Hematopoietic multipotent progenitor cell treated with erythropoietin and hydrocortisone succinate and interleukin-3 and kit ligand, for 4 days (in vitro differentiated cells): ENCODE measurements around the gene CCSER2.
"Not testable (repeated sequence)": the region's sequence is repeated elsewhere in the genome, so short reads cannot be mapped to it uniquely, and the experiment has no call there.

Experiments used
- DNase-seq: peaks from one replicate; pipeline ENCODE4 v3.0.0-alpha.2; 2015

CCSER2 gene

DNA sequence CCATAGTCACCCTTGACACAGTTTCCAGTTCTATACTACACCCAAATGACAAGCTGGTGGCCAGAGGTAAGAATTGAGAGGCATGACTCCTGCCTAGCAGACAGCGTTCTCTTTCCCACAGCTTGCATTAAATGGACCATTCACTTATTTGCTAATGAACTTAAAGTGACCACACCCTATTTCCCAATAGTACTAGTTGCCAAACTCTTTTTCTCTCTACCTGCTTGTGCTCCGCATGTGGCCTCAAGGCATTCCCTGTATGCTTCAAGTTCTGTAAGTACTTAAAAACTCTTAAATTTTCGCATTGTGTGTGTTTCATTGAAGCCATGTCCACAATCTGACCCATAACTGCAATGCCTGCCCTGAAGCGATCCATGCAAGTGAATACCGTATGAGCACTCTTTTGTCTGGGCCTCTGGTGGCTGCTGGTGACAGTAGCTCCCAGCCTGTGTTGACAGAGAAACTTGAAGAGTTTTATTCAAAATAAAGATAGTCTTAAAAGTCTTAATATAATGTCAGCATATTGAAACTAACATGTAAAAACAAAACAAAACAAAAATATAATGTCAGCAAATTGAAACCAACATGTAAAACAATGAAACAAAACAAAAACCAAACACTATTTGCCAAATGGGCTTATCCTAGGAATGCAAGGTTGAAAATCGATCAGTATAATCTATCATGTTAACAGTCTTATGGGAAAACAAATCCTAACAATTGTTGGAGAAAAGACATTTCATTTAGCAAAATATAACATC, 73.6 kb downstream of the CCSER2 start:
- no peak for DNase-seq

DNA sequence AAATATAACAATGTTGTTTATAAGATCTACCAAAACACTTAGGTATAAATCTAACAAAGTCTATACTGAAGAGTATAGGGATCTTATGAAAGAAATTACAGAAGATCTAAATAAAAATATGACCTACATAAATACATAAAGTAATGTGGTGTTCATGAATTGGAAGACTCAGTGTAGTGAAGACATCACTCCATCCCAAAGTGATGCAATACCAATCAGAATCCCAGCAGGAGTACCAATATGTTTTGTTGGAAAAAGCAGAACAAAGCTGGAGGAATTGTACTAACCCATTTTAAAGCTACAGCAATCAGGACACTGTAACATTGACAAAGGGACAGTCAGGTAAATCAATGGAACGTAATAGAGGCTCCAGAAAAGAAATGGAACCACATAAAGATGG, 76.4 kb downstream of the CCSER2 start:
- DNase-seq, result no peak

DNA sequence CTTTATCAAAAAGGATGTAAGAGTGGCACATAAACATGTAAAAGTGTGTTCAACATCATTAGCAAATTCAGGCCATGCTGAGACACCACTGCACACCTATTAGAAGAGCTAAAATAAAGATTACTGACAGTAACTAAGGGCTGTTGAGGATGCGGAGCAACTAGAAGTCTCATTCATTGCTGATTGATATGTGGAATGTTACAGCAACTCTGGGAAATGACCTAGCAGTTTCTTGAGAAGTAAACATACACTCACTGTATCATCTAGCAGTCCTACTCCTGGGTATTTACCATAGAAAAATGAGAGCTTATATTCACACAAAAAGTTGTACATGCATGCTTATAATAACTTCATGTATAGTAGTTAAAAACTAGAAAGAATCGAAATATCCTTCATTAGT, 77.3 kb downstream of the CCSER2 start:
- DNase-seq, result no peak

DNA sequence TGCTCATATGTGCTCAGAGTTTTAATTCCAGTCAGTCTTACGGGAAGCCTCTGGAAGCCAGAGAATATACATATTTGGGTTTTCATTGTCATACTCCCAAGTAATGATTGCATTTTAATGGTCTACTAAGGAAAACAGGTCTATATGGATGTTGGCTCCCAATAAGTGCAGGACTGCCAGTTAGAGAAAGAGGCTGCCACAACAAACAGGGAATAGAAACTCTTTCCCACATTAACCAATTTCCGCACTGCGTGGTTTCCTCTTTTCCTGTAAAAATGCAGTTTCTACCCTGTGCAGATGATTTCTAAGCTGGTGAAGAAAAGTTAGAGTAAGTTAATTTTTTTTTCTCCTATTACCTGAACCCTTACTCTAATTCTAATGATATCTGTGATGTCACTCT, 78.2 kb downstream of the CCSER2 start:
- no peak for DNase-seq

DNA sequence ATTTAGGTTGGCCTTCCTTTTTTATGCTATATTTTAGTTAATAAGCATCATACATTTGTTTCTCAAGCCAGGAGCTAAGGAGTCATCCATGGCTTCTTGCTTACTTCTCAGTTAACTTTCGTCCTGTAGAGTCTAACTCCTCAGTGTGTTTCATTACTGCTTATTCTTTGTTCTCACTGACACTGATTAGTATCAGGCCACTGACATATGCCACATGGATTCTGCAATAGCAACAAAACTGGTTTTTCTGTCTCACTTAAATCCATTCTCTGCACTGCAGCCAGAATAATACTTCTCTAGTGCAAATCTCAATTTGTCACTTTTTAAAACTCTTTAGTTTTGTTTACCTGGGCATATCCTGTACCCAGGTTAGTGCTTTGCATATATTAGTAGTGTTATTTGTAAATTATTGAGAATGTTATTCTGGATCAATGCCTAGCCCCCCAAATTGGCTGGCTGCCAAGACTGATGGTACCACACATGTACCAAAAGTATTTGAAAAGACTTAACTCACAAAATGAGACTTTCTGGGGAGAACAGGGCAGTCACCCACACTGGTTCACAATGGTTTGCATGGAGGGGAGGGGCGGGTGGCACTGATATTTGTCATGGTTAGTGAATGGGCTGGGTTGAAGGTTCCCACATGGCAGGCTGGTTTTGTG, 79.1 kb downstream of the CCSER2 start:
- DNase-seq, result no peak

DNA sequence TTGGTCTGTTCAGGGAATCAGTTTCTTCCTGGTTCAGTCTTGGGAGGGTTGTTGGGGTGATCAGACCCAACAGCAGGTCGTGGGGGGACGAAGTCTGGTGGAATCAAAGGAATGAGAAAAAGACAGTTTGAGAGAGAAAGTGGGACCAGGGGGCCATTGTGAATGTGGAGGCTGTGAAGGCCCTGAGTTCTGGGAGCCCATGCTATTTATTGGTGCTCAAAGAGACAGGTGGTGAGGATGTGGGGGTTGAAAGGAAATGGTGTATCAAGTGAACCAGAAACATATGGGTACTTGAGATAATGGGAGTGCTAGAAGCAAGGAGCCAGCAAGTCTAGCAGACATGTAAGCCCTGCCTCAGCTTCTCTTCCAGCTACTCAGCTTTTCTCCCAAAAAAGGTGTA, 84.1 kb downstream of the CCSER2 start:
- DNase-seq, result no peak

DNA sequence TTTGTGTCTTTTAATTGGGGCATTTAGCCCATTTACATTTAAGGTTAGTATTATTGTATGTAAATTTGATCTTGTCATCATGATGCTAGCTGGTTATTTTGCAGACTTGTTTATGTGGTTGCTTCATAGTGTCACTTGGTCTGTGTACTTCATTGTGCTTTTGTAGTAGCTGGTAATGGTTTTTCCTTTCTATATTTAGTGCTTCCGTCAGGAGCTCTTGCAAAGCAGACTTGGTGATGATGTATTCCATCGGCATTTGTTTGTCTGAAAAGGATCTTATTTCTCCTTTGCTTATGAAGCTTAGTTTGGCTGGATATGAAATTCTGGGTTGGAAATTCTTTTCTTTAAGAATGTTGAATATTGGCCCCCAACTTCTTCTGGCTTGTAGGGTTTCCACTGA, 85.7 kb downstream of the CCSER2 start:
- not testable (repeated sequence) for DNase-seq

DNA sequence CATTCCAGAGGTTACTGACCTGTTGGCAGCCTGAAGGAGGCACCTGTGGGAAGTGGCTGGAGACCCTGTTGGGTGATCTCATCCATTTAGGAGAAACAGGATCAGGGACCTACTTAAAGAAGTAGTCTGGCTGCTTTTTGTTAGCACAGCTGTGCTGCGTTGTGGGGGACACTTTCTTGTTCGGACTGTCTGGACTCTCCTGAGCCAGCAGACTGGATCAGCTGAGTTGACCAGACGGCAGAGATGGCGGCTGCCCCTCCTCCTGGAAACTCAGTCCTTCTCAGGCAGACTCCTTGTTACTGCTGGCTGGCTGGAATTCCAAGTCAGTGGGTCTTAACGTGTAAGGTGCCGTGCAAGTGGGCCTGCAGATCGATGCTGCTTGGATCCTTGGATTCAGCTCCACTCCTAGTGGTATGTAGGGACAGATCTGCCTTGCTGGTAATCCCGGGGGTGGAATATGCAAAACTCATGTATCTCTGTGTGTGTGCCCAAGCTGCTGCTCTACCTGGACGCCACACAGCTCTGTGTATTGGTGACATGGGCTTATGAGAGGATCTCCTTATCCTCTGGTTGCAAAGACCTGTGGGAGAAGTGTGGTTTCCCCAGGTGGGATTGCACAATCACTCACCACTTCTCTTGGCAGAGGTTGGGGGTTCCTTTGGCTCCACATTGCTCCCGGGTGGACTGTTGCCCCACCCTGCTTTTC, 87.3 kb downstream of the CCSER2 start:
- DNase-seq, result no peak

DNA sequence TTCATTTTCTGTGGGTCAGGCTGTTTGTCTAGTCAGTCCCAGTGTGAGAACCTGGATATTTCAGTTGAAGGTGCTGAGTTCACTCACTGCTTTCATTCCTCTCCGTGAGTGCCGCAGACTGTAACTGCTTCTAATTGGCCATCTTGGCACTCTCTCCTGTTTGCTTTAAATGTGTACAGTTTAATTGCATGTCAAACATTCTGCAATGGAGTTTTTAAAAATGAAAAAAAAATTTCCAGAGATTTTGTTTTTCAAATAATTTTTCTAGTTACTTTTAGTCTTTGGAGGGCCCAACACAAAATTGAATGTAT, 87.8 kb downstream of the CCSER2 start:
- no peak for DNase-seq

DNA sequence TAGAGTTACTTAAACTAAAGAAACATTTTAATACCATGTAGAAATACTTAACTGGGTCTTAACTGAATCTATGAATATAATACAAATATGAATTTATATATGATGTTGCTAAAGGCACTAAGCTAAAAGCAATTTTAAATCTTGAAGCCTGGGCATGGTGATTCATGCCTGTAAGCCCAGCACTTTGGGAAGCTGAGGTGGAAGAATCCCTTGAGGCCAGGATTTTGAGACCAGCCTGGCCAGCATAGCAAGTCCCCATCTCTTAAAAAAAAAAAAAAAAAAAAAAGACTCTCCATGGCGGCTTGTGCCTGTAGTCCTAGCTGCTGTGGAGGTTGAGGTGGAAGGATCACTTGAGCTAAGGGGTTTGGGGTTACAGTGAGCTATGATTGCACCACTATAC, 95.3 kb downstream of the CCSER2 start:
- no peak for DNase-seq

DNA sequence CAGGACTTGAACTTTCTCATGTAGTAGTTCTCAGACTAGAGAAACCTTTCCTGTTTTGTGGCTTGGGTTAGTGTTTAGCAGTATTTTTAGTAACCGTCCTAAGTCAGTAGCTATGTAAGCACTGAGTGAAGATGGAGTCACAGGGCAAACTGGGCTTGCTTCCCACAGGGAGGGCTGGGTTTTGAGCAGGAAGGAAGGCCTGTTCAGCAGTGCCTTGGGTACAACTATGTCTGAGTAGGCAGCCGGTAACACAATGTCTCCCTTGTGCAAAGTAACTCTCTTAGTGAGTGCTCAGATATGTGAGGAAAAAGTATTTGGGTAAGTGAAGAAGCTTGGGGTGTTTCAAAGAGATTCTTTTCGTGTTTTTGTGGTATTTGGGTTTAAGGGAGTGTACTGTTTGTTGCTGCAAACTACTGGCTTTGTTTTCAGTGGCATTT, 96.4 kb downstream of the CCSER2 start:
- peak; percentile 70 for DNase-seq

DNA sequence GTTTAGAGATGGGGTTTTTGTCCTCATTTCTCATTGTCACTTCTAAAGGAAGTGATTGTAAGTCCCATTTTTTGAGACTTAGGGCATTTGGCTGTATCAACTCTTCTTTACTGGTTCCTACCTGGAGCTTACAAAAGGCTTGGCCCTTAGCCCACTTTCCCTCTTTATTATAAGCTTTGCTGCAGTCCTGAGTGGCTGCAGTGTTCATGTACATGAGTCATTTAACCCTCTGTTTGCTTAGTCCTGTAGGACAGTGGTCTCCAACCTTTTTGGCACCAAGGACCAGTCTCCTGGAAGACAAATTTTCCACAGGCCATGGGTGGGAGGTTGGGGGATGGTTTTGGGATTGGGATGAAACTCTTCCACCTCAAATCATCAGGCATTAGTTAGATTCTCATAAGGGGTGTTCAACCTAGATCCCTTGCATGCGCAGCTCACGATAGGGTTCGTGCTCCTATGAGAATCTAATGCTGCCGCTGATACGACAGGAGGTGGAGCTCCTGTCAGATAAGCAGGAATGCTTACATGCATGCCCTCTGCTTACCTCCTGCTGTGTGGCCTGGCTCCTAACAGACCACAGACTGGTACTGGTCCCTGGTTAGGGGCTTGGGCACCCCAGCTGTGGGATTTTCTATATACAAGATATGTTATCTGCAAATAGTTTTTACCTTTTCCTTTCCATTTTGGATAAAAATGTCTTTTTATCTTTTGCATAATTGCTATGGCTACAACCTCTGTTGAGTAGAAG, 99.7 kb downstream of the CCSER2 start:
- no peak for DNase-seq

DNA sequence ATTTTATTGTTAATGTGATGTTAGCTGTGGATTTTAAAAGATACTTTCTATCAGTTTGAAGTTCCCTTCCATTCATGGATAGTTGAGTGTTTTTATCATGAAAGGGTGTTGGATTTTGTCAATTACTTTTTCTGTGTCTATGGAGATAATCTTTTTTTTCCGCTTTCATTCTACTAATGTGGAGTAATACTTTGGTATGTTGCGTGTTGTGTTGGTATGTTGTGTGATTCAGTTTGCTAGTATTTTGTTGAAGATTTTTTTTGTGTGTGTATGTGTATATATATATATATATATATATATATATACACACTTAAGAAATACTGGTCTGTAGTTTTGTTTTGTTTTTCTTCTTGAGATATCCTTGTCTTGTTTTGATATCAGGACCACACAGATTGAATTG, 100.3 kb downstream of the CCSER2 start:
- no peak for DNase-seq

DNA sequence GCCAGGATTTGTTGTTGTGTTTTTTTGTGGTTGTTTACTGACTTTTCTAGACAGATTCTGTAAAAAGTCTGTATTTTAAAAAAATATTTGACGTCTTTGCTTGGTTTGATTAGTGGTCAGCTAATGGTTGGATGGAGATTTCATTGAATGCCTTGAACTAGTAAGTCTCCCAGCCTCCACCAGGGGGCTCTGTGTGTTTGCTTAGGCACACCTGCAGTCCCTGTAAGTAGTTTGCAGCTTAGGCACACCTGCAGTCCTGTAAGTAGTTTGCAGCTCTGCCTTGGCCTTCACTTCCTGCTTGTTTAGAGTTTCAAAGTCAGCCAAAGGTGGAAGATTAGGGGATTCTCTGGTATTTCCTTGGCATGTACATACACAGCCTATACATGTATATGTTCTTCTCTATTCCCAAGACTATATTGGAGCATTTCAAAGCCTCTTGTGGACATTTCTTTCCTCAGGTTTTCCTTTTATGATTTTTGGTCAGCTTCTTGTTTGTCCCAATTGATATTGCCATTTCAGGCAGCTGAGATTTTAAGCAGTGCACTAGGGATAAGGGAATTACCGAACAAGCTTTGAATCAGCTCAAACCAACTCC, 101.6 kb downstream of the CCSER2 start:
- DNase-seq, result peak; percentile 81

DNA sequence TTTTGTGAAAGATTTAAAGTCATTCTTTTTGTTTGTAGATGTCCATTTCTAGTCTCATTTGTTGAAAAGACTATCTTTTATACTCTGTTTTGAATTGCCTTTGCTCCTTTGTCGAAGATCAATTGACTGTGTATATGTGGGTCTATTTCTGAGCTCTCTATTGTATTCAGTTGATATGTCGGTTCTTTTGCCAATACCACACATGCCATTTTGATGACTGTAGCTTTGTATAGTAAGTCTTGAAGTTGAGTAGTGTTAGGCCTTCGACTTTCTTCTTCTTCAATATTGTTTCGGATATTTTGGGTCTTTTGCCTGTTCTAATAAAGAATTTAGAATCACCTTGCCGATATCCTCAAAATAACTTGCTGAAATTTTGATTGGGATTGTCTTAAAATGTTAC, 104.5 kb downstream of the CCSER2 start:
- DNase-seq, result no peak

DNA sequence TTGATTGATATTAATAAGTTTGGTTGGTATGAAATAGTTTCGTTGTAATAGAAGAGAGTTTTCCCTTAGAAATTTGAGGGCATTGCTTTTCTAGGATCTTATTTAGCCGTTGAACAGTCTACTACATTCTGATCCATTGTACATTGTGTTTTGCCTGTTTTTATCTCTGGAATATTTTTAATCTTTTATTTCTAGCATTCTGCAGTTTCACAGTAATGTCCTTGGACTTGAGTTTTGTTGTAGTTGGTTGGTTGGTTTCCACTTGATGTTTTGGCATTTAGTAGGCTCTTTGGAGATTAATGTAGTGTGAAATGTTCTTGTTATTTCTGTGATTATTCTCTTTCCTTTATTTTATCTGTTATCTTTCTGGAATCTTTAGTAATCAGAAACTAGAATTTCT, 112.4 kb downstream of the CCSER2 start:
- no peak for DNase-seq

DNA sequence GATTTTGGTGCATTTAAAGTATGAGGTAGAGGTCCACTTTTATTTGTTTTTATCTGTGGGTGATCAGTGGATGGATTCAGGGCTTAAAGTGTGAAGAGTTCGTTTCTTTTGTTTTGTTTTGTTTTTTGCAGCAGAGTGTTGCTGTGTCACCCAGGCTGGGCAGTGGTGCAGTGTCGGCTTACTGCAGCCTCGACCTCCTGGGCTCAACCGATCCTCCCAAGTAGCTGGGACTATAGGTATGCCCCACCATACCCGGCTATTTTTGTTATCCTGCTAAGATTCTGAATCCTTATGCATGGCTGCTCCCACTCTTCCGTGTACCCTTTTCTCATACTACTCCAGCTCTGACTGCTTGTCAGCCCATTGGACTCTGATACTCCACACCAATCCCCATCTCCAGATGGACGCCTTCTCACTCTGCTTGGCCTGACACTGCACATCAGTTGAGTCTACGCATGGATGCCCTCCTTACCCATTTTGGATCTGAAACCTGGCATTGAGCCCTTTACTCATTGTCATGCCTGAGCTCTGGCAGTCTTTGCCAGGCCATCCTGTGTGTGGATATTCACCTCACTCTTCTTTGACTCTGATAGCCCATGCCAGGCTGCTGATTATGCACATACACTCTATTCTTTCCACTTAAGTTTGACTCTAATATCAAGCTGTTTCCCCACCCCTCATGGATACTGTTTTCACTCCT, 119.5 kb downstream of the CCSER2 start:
- no peak for DNase-seq

DNA sequence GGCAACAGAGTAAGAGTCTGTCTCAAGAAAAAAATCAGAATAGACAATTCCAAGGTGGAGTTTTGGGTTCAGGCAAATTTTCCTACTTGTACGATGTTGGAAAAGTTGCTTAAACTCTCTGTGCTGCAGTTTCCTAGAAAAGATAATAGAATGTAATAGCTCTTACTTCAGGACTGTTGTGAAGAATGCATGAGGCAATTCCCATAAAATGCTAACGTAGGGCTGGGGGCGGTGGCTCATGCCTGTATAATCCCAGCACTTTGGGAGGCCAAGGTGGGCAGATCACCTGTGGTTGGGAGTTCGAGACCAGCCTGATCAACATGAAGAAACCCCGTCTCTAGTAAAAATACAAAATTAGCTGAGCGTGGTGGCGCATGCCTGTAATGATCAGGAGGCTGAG, 121.0 kb downstream of the CCSER2 start:
- not testable (repeated sequence) for DNase-seq

DNA sequence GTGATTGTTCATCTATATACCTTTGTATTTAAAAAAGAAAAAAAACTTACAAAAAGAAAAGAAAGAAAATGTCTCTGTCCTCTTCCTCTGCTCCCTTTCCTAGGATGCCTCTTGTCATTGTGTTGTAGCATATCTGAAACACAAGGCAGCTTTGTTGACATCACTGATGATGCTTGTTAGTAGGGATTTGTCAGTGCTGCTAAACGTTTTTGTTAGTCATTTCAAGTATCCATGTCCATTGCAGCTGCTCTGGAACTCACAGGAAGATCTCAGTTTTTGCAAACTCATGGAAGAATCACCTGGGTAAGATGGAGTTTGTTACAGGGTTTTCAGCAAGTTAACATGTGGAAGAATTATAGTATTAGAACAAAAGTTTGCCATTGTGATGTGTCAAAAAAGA, 123.6 kb downstream of the CCSER2 start:
- no peak for DNase-seq

DNA sequence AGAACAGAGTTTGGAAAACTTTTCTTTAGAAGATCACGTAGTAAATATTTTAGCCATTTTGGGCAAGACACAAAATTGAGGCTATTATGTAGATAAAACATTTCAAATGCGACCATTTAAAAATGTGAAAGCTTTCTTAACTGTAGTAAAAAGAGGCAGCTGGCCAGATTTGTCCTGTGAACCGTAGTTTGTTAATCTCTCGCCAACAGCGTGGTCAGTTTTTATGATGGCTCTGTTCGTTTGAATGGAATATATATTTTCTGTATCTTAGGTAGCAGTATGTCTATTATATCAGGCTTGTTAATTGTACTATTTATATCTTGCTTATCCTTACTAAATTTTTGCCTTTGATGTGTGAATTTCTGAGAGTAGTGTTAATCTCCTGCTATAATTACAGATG, 124.9 kb downstream of the CCSER2 start:
- DNase-seq, result no peak

DNA sequence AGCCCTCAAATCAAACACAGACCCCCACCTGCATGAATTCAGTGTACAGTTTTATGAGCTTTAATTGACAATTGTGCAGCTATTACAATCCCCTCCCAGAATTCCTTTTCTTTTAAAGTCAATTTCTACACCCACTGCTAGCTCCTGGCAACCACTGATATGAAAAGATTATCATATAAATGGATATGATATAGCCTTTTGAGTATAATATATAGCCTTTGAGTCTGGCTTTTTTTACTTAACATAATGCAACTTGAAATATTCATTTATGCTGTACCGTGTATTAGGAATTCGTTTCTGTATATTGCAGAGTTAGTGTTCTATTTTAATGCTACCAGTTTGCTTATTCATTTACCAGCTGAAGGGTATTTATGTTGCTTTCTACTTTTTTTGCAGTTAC, 127.7 kb downstream of the CCSER2 start:
- DNase-seq, result no peak

DNA sequence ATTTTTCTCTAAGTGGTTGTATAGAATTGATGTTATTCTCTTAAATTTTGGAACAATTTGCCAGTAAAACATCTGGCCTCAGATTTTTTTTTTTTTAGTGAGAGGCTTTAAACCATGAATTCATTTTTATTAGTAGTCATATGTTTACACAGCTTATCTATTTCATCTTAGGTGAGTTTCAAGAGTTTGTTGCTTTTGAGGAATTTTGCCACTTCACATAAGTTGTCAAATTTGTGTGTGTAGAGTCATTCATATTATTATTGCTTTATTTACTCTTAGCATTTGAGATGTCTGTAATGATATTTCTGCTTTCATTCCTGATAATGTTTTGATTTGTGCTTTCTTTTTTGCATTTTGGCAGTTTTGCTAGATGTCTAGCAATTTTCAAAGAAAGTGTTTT, 132.1 kb downstream of the CCSER2 start:
- DNase-seq, result no peak

DNA sequence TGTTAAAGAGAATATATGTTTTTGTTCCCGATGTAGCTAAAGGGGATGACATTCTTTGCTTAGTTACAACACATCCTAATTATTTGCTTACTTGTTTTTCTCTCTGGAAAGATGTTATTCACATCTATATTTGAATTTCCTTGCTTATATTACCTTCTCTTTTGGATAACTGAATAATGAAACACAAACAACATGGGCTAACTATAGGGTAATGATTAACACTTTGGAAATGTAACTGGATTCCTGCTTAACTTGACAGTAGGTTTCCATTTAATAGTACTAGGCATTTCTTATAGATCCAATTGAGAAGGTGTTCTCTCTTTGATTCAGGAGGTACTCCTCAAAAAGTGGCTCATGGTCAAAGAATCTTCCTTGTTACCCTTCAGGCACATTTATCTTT, 141.1 kb downstream of the CCSER2 start:
- no peak for DNase-seq
